Measurements from ENCODE around the gene KRABD2.
A peak's percentile ranks its signal among the peaks of the same experiment; 100 is the strongest.

Gene KRABD2

GRCh38 chr17:8391711-8392110 lies 15.2 kb upstream of the KRABD2 start:
- no peaks in the 10 kb centered on the region for H3K23me2 ChIP-seq (ENCODE audit: insufficient read length, low read depth, low read length, poor library complexity, severe bottlenecking)
- H3K79me1 ChIP-seq (ENCODE audit: insufficient read depth, low read depth, low read length, poor library complexity, severe bottlenecking): no peaks in the 10 kb centered on the region
- H4K91ac ChIP-seq (ENCODE audit: insufficient read length, low read depth, low read length): no peak overlapping the region
- Mint-ChIP-seq H3K4me1 (peaks cover 15% of the 10 kb centered on the region in 2 experiments), H3K4me3 (no peak overlapping the region), H3K36me3 (ENCODE audit: insufficient read depth in 1 of 3, low read depth in 3 of 3) (no peaks in the 10 kb centered on the region), H3K27me3 (ENCODE audit: low read depth) (peaks cover 14% of the 10 kb centered on the region), H3K9me3 (no peaks in the 10 kb centered on the region), H3K27ac (no peak overlapping the region)
- H3K56ac ChIP-seq (ENCODE audit: insufficient read length, low read depth, low read length): no peak overlapping the region
- no peak overlapping the region for H2BK5ac ChIP-seq (ENCODE audit: insufficient read length, low read length)
- H3K14ac ChIP-seq (ENCODE audit: insufficient read depth, low read length): no peak overlapping the region
- no peak overlapping the region for H3K4ac ChIP-seq (ENCODE audit: low read depth, low read length)
- no peaks in the 10 kb centered on the region; the same call in 1 of the 2 replicates for H3K4me1 ChIP-seq (ENCODE audit: insufficient read depth, low read length)
- H4K20me1 ChIP-seq (ENCODE audit: control insufficient read depth, insufficient read depth, insufficient read length): no peaks in the 10 kb centered on the region
- no peak overlapping the region for H2AFZ ChIP-seq (ENCODE audit: low read length)
- WGBS (ENCODE audit: extremely low coverage, insufficient read length, low lambda C conversion rate): no CpG with 5 or more reads among the region's 9 CpGs
- DNase-seq: peak; percentile 58
- H4K8ac ChIP-seq (replicated peaks; ENCODE audit: insufficient read length, low read depth, low read length): no peak overlapping the region
- no peaks in the 10 kb centered on the region for H3K79me2 ChIP-seq (ENCODE audit: insufficient read depth, low read length)
- no peak overlapping the region for H3K23ac ChIP-seq (ENCODE audit: insufficient read length, low read depth, low read length)
- H3K9me3 ChIP-seq (ENCODE audit: control insufficient read depth, low read depth, low read length): no peaks in the 10 kb centered on the region
- no peak overlapping the region for H2BK15ac ChIP-seq (ENCODE audit: low read depth, low read length)
- no peak overlapping the region for H3K4me2 ChIP-seq (ENCODE audit: insufficient read depth, insufficient read length, low read length)
- peaks cover 3% of the 10 kb centered on the region; the same call in 1 of the 2 replicates for H3K27me3 ChIP-seq (ENCODE audit: insufficient read depth, low read length)
- no peak overlapping the region for H3T11ph ChIP-seq (ENCODE audit: low read length)
- no peak overlapping the region for H4K5ac ChIP-seq (ENCODE audit: insufficient read length, low read depth, low read length)
- H3K18ac ChIP-seq (ENCODE audit: insufficient read length, low read depth, low read length): no peak overlapping the region
- H3K9ac ChIP-seq (ENCODE audit: extremely low read depth, insufficient read length, low read length): no peak overlapping the region
- H2AK5ac ChIP-seq (ENCODE audit: insufficient read length, low read length): no peak overlapping the region
- no peak overlapping the region for H2BK20ac ChIP-seq (ENCODE audit: low read depth, low read length, poor library complexity, severe bottlenecking)
- H2BK12ac ChIP-seq (ENCODE audit: insufficient read length, low read depth, low read length): no peak overlapping the region
- no peak overlapping the region for H2BK120ac ChIP-seq (ENCODE audit: low read depth, low read length, poor library complexity, severe bottlenecking)
- H3K27ac ChIP-seq (ENCODE audit: insufficient read length, low read depth, low read length): no peak overlapping the region
- no peak for TF ChIP-seq CTCF (conservative IDR thresholded peaks at IDR 0.05)

Measured in H9 (cell line).